Activated CD4-positive, alpha-beta memory T cell treated with anti-CD3 and anti-CD28 coated beads, Interleukin-2, amount 10 ng/mL, durations not matched to agents 7 days and 5 days (primary cell): ENCODE results near the gene SKI. TPM values are rescaled to one million over a fixed set of nuclear protein-coding genes. Genes with fewer than 3 reads are reported as not detected.

Experiments
- CTCF ChIA-PET: fragments of 350-600 bp; sonication (Branson Sonifier 250); formaldehyde crosslinking; loops from one replicate; lab custom pipeline; 2021; ENCODE audit warnings: antibody characterized with exemption, inconsistent platforms; lab: Charles Lee
- POLR2A ChIA-PET: fragments of 350-600 bp; sonication (Branson Sonifier 250); formaldehyde crosslinking; loops from one replicate; lab custom pipeline; 2021; ENCODE audit warnings: antibody characterized with exemption; lab: Charles Lee
- DNase-seq: peaks from one replicate; pipeline ENCODE4 v3.0.0-alpha.2; 2020
- H3K27ac Mint-ChIP-seq: one replicate; pipeline ENCODE4 v1.8.0; 2021; ENCODE audit warnings: mild to moderate bottlenecking, mixed read lengths
- H3K27me3 Mint-ChIP-seq: one replicate; pipeline ENCODE4 v1.8.0; 2021; ENCODE audit warnings: mixed read lengths
- H3K36me3 Mint-ChIP-seq: one replicate; pipeline ENCODE4 v1.8.0; 2021; ENCODE audit warnings: low read depth, mixed read lengths
- H3K4me1 Mint-ChIP-seq: one replicate; pipeline ENCODE4 v1.8.0; 2021; ENCODE audit warnings: mixed read lengths
- H3K4me3 Mint-ChIP-seq: one replicate; pipeline ENCODE4 v1.8.0; 2021; ENCODE audit warnings: mild to moderate bottlenecking, mixed read lengths
- H3K9me3 Mint-ChIP-seq: one replicate; pipeline ENCODE4 v1.8.0; 2021; ENCODE audit warnings: mixed read lengths
- total RNA-seq, 2 experiments: library from RNA; stranded (reverse); gene quantifications; one replicate each; pipeline ENCODE4 v1.2.3, GENCODE V29; 2021

The SKI gene
- total RNA-seq, 2 experiments from 2014 or later = 58.0 to 61.5 TPM

- Mint-ChIP-seq H3K27me3 (no peaks in the 10 kb centered on the region), H3K4me1 (peaks cover 20% of the 10 kb centered on the region), H3K9me3 (no peaks in the 10 kb centered on the region), H3K4me3 (no peak overlapping the region), H3K36me3 (peaks cover 36% of the 10 kb centered on the region), H3K27ac (peak overlapping the region; percentile 40)
- ChIA-PET POLR2A (no interaction called here), CTCF (no interaction called here)
- DNase-seq = no peak
These were observed 48.9 kb downstream of the SKI start for GRCh38 chr1:2276803-2277580.

DNA sequence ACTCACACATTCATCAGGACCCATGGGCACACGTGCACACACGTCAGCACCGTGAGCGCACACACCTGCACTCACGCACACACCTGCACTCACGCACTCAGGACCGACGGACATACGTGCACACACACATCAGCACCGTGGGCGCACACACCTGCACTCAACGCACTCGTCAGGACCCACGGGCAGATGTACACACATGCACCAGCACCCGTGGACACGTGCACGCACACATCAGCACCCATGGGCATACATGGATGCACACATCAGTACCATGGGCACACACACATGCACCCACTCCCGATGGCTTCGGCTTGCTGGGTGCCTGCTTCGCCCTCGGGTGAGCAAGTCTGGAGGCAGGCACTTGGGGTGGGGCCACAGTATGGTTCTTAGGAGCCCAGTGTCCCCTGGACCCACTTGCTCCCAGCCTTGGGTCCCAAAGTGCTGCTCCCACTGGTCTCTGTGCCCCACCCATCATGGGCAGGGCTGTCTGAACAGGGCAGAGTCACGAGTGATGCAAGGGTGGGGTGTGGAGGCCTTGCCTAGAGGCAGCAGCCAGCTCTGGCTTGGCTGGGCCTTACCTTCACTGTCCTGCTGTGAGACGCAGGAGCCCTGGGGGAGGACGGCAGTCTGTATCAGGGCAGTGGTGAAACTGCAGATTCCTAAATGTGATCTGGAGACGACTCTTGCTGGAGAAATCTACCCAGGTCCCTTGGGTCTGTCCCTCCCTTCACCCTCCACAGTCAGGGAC is 49.8 kb downstream of the SKI start:
- H3K4me3 Mint-ChIP-seq = no peak overlapping the region
- POLR2A ChIA-PET = no interaction called here
- H3K36me3 Mint-ChIP-seq = peaks cover 36% of the 10 kb centered on the region
- H3K4me1 Mint-ChIP-seq = peaks cover 19% of the 10 kb centered on the region
- no peaks in the 10 kb centered on the region for H3K9me3 Mint-ChIP-seq
- no peak overlapping the region for H3K27ac Mint-ChIP-seq
- H3K27me3 Mint-ChIP-seq = no peaks in the 10 kb centered on the region
- no peak for DNase-seq
- CTCF ChIA-PET = no interaction called here

GRCh38 chr1:2278591-2279209 is 50.6 kb downstream of the SKI start:
- no peaks in the 10 kb centered on the region for H3K27me3 Mint-ChIP-seq

GRCh38 chr1:2279210-2279639 is 51.1 kb downstream of the SKI start:
- Mint-ChIP-seq H3K36me3 (peaks cover 36% of the 10 kb centered on the region), H3K27me3 (no peaks in the 10 kb centered on the region), H3K4me1 (peaks cover 19% of the 10 kb centered on the region), H3K9me3 (no peaks in the 10 kb centered on the region), H3K27ac (no peak overlapping the region), H3K4me3 (no peak overlapping the region)
- ChIA-PET POLR2A (no interaction called here), CTCF (interaction anchor here (0.6 kb wide), 1 partner anchor 32 kb away, joined by 3 read pairs; no protein-coding TSS in a partner anchor)
- no peak for DNase-seq

More at GRCh38 chr1:2278591-2279209, 50.6 kb downstream of the SKI start:
- no peak for DNase-seq
- no peak overlapping the region for H3K27ac Mint-ChIP-seq
- ChIA-PET POLR2A (no interaction called here), CTCF (interaction anchor here (0.6 kb wide), 1 partner anchor 32 kb away, joined by 3 read pairs; no protein-coding TSS in a partner anchor)
- no peak overlapping the region for H3K4me3 Mint-ChIP-seq
- H3K36me3 Mint-ChIP-seq = peaks cover 34% of the 10 kb centered on the region
- H3K4me1 Mint-ChIP-seq = peaks cover 19% of the 10 kb centered on the region
- H3K9me3 Mint-ChIP-seq = no peaks in the 10 kb centered on the region

GRCh38 chr1:2279817-2280216 is 51.7 kb downstream of the SKI start:
- Mint-ChIP-seq H3K27me3 (no peaks in the 10 kb centered on the region), H3K36me3 (peaks cover 37% of the 10 kb centered on the region), H3K9me3 (no peaks in the 10 kb centered on the region), H3K27ac (no peak overlapping the region), H3K4me1 (peaks cover 18% of the 10 kb centered on the region), H3K4me3 (no peak overlapping the region)
- POLR2A ChIA-PET = no interaction called here
- CTCF ChIA-PET = no interaction called here
- no peak for DNase-seq

- no peak for DNase-seq
- Mint-ChIP-seq H3K27me3 (no peaks in the 10 kb centered on the region), H3K4me1 (peaks cover 9% of the 10 kb centered on the region), H3K4me3 (no peak overlapping the region), H3K36me3 (peaks cover 25% of the 10 kb centered on the region), H3K27ac (no peak overlapping the region), H3K9me3 (no peaks in the 10 kb centered on the region)
- ChIA-PET CTCF (no interaction called here), POLR2A (no interaction called here)
These were observed 54.6 kb downstream of the SKI start for GRCh38 chr1:2282556-2283270.

DNA sequence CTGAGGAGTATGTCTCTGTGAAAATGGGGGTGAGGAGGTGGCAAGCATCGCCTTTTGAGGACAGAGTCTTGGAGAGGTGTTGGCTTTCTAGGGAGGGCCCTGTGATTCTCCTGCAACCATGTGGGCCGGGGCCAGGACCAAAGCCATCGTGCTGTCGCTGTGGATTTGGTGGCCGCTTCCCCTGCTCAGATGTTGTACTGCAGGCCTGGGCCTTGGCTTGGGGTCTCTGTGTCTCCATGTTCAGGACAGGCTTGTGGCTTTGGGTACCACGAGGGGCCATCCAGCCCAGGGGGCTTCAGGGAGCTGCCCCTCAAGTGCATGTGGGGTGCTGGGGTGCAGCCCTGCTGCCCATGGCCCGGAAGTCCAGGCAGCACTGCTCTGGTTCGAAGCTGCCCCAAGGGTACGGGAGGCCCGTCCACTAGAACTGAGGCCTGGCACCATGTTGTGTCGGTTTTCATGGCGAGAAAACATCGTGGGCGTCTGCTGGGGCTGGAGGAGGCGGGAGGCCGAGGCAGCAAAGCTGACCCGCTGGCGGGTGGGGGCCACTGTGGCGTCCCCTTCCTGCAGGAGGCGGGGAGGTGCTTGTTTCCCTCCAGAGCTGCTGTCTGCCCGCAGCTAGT is 55.4 kb downstream of the SKI start:
- peaks cover 16% of the 10 kb centered on the region for H3K4me1 Mint-ChIP-seq
- DNase-seq = no peak
- peaks cover 21% of the 10 kb centered on the region for H3K36me3 Mint-ChIP-seq
- H3K4me3 Mint-ChIP-seq = no peak overlapping the region
- ChIA-PET POLR2A (no interaction called here), CTCF (no interaction called here)
- no peak overlapping the region for H3K27ac Mint-ChIP-seq
- no peaks in the 10 kb centered on the region for H3K27me3 Mint-ChIP-seq
- H3K9me3 Mint-ChIP-seq = peaks cover 3% of the 10 kb centered on the region

DNA sequence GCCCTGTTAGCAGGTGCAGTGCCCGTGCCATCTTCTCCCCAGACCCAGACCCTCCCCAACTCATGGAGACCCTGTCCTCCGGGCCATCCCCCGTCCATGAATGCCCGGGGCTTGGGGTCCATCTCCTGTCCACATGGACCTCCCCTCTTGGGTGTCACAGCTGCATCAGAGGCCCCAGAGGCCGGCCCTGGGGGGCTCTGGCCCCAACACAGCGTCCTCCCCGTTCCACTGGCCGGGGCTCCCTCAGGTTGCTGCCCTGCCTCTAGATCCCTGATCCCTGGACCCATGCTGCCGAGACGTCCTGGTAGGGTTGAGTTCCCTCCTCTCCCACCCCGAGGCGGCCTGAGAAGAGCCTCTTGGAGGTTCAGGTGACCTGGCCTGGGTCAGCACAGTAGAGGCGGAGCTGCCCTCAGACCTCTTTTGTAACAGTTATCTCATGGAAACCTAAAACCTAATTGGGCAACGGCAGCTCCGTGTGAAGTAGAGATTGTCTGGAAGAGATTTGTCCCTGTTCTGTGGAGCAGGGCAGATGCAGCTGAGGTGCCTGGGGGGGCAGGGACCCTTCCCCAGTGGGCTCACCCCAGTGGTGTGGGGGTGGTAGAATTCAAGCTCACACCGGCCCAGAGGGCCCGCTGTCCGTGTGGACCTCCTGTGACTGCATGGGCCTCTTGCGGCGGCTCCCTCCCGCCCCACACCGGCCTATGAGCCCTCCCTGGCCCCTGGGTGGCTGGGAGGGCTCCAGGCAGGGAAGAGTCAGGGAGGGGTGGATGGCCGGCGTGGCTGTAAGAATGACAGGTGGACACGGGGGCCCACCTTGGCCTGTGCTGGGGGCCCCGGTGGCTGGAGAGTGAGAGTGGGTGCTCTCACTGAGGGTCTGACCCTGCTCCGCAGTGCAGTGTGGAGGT is 56.1 kb downstream of the SKI start:
- CTCF ChIA-PET = no interaction called here
- H3K36me3 Mint-ChIP-seq = peaks cover 22% of the 10 kb centered on the region
- no peak for DNase-seq
- POLR2A ChIA-PET = no interaction called here
- H3K27me3 Mint-ChIP-seq = no peaks in the 10 kb centered on the region
- peaks cover 23% of the 10 kb centered on the region for H3K4me1 Mint-ChIP-seq
- H3K4me3 Mint-ChIP-seq = no peak overlapping the region
- no peak overlapping the region for H3K27ac Mint-ChIP-seq
- peaks cover 3% of the 10 kb centered on the region for H3K9me3 Mint-ChIP-seq

DNA sequence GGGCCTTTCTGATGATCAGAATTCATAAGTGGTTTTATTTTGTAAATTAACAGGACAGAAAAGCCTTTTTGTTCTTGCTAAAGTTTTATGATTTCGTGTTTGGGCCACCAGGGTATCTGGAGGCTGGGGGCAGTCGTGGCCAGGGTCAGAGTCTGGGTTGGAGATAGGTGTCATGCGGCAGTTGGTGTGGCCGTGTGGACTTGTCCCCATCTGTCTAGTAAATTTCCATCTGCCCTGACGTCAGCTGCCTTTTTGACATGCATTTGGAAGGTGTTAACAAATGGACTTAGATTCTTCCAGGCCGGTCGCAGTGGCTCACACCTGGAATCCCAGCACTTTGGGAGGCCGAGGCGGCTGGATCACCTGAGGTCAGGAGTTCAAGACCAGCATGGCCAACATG is 56.8 kb downstream of the SKI start:
- CTCF ChIA-PET = interaction anchor here (0.7 kb wide), 1 partner anchor 86 kb away, joined by 4 read pairs; no protein-coding TSS in a partner anchor
- no peak for DNase-seq
- POLR2A ChIA-PET = interaction anchor here (0.6 kb wide), 1 partner anchor 324 kb away, joined by 3 read pairs; no protein-coding TSS in a partner anchor
- Mint-ChIP-seq H3K4me3 (no peak overlapping the region), H3K36me3 (peaks cover 16% of the 10 kb centered on the region), H3K27ac (no peak overlapping the region), H3K9me3 (peaks cover 3% of the 10 kb centered on the region), H3K27me3 (no peaks in the 10 kb centered on the region), H3K4me1 (peaks cover 29% of the 10 kb centered on the region)

- ChIA-PET POLR2A (no interaction called here), CTCF (interaction anchor here (0.7 kb wide), 1 partner anchor 261 kb away, joined by 3 read pairs; no protein-coding TSS in a partner anchor)
These were observed 58.8 kb downstream of the SKI start for GRCh38 chr1:2286923-2287322.

GRCh38 chr1:2287649-2288048 is 59.5 kb downstream of the SKI start:
- Mint-ChIP-seq H3K27me3 (no peaks in the 10 kb centered on the region), H3K9me3 (peaks cover 3% of the 10 kb centered on the region), H3K27ac (no peak overlapping the region), H3K36me3 (peaks cover 15% of the 10 kb centered on the region), H3K4me1 (peaks cover 56% of the 10 kb centered on the region), H3K4me3 (no peak overlapping the region)
- ChIA-PET CTCF (interaction anchor here (0.7 kb wide), 1 partner anchor 261 kb away, joined by 3 read pairs; no protein-coding TSS in a partner anchor), POLR2A (interaction anchor here (5.2 to 5.5 kb wide), 2 partner anchors 13 to 55 kb away, joined by 78 to 93 read pairs; no protein-coding TSS in a partner anchor)
- DNase-seq = no peak

More at GRCh38 chr1:2286923-2287322, 58.8 kb downstream of the SKI start:
- Mint-ChIP-seq H3K27me3 (no peaks in the 10 kb centered on the region), H3K27ac (no peak overlapping the region), H3K4me1 (peaks cover 49% of the 10 kb centered on the region), H3K4me3 (no peak overlapping the region), H3K36me3 (peaks cover 15% of the 10 kb centered on the region), H3K9me3 (peaks cover 3% of the 10 kb centered on the region)
- no peak for DNase-seq
